ENCODE measurements around the gene EPHA7.

EPHA7 gene

DNA sequence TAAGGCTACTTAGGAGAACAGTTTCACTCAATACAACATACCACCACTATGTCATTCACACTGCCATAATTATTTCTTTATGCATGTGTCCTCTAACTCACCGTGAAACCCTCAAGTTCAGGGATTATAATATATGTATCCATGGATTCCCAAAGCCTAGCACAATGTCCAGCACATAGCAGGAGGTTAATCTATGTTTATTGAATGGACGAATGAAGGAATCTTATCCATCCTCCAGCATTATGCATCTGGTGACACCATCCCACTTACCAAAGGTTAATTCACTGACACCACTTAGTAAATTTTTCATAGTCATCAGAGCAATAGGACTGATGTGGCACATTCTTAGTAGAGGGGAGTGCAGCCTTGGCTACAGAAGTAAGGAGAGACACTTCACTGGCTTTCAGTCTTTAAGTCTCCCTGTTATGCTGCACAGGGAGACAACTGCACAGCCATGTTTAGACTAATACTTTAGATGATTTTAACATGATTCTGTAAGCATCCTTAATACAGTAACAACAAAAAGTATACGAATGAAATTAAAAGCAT lies 49.7 kb downstream of the EPHA7 start:
- Mint-ChIP-seq H3K36me3 (ENCODE audit: low read depth) (no peaks in the 10 kb centered on the region), H3K4me3 (no peak overlapping the region), H3K4me1 (ENCODE audit: low read depth) (no peaks in the 10 kb centered on the region), H3K9me3 (no peaks in the 10 kb centered on the region), H3K27ac (no peak overlapping the region), H3K27me3 (no peaks in the 10 kb centered on the region)

DNA sequence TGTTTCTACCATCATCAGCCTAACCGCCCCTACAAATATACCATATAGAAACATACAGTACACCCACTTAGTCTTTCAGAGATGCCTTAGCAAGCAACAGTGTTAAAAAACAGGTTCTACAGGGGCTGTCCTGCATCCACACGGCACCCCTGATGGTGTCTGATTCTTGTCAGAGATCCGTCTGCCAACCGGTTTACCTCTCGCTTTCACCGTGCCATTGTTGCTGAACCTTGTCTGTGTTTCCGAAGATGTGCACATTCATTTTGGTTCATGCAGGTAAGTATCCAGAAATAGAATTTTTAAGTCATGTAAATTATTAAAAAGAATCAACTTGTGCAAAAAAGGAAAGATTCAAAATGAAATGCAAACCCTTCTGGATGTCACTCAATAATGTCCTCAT lies 52.9 kb downstream of the EPHA7 start:
- no peaks in the 10 kb centered on the region for H3K9me3 Mint-ChIP-seq
- H3K27ac Mint-ChIP-seq, result no peak overlapping the region
- no peaks in the 10 kb centered on the region for H3K36me3 Mint-ChIP-seq (ENCODE audit: low read depth)
- no peak overlapping the region for H3K4me3 Mint-ChIP-seq
- no peaks in the 10 kb centered on the region for H3K4me1 Mint-ChIP-seq (ENCODE audit: low read depth)
- no peaks in the 10 kb centered on the region for H3K27me3 Mint-ChIP-seq

DNA sequence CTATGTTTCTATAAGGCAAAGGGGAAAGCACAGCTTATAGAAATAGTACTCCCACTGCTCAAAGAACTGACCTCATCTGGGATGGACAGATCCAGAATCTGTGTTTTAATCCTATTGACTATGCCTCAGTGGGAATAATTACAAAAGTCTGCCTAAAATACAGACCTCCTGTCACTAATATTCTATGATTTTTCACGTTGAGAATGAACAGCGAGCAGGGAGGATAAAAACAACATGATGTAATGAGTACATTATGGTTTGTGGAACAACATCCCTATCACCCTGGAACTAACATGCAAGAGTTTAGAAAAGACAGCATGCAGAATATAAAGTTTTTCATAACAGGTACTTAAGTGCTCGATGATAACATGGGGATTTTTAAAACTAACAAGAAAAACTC lies 53.9 kb downstream of the EPHA7 start:
- no peaks in the 10 kb centered on the region for H3K9me3 Mint-ChIP-seq
- no peaks in the 10 kb centered on the region for H3K27me3 Mint-ChIP-seq
- no peaks in the 10 kb centered on the region for H3K4me1 Mint-ChIP-seq (ENCODE audit: low read depth)
- H3K4me3 Mint-ChIP-seq, result no peak overlapping the region
- no peak overlapping the region for H3K27ac Mint-ChIP-seq
- no peaks in the 10 kb centered on the region for H3K36me3 Mint-ChIP-seq (ENCODE audit: low read depth)

DNA sequence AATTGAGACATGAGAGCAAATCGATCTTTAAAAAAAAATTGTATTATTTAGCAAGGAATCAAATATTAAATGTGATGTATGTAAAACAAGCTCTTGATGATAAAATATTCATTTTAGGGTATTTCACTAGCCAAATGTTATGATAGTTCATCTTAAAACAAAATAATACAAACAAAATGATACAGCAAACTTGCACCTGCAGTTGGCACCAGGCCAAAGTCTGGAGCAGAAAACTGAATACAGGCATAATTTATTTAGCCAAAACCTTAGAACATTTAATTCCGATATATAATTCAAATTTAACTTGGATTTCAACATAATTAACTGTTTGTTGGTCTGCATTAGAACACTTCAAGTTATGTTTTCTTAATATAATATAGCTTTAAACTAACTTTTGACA lies 60.9 kb downstream of the EPHA7 start:
- no peaks in the 10 kb centered on the region for H3K4me1 Mint-ChIP-seq (ENCODE audit: low read depth)
- no peaks in the 10 kb centered on the region for H3K36me3 Mint-ChIP-seq (ENCODE audit: low read depth)
- H3K9me3 Mint-ChIP-seq, result no peaks in the 10 kb centered on the region
- no peaks in the 10 kb centered on the region for H3K27me3 Mint-ChIP-seq
- no peak overlapping the region for H3K27ac Mint-ChIP-seq
- H3K4me3 Mint-ChIP-seq, result no peak overlapping the region

DNA sequence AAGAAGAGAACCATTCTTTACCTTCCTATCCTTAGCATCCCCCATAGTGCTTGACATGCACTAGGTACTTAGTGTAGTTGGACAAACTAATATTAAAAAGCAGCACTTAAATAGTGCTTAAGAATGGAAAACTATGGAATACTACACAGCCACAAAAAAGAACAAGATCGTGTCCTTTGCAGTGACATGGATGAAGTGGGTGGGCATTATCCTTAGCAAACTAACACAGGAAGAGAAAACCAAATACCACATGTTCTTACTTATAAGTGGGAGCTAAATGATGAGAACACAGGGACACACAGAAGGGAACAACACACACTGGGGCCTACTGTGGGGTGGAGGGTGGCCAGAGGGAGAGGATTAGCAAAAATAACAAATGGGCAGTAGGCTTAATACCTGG lies 66.8 kb downstream of the EPHA7 start:
- Mint-ChIP-seq H3K9me3 (peaks cover 3% of the 10 kb centered on the region), H3K27me3 (no peaks in the 10 kb centered on the region), H3K4me1 (ENCODE audit: low read depth) (no peaks in the 10 kb centered on the region), H3K27ac (no peak overlapping the region), H3K36me3 (ENCODE audit: low read depth) (no peaks in the 10 kb centered on the region), H3K4me3 (no peak overlapping the region)

DNA sequence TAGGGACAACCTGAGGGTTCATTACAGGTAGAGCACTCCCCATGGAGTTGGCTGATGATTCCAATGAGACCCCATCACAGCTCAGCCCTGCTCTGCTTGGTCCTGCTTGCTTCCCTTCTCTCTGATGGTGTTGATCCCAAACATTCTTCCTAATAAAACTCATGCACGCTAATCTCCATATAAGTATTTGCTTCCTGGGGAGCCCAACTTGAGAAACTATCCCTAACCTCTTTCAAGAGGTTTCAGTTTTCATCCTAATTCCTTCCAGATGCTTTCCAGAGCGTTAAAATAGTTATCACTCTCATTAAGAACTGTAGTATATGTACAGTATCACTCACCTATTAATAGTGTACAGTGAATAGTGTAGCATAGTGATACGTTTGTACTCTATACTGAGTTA lies 68.1 kb downstream of the EPHA7 start:
- Mint-ChIP-seq H3K36me3 (ENCODE audit: low read depth) (no peaks in the 10 kb centered on the region), H3K4me3 (no peak overlapping the region), H3K27me3 (no peaks in the 10 kb centered on the region), H3K9me3 (peaks cover 3% of the 10 kb centered on the region), H3K4me1 (ENCODE audit: low read depth) (no peaks in the 10 kb centered on the region), H3K27ac (no peak overlapping the region)

DNA sequence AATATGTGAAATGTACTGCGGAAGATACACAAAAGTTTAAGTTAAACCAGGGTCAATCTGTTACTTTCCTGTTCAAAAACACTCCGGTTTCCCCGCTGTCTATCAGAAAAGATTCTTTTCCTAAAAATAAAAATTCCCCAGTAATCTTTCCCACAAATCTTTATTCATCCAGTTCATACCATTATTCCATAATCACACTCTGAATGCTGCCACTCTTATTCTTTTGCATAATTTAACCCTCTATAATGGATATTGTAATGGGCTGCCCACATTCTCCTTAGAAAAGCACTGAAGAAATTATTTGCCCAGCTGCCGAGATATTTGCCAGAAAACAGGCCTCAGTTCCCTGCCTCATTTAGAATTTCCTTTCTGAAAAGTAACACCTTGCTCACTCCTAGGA lies 68.6 kb downstream of the EPHA7 start:
- Mint-ChIP-seq H3K4me3 (no peak overlapping the region), H3K27me3 (no peaks in the 10 kb centered on the region), H3K27ac (no peak overlapping the region)

DNA sequence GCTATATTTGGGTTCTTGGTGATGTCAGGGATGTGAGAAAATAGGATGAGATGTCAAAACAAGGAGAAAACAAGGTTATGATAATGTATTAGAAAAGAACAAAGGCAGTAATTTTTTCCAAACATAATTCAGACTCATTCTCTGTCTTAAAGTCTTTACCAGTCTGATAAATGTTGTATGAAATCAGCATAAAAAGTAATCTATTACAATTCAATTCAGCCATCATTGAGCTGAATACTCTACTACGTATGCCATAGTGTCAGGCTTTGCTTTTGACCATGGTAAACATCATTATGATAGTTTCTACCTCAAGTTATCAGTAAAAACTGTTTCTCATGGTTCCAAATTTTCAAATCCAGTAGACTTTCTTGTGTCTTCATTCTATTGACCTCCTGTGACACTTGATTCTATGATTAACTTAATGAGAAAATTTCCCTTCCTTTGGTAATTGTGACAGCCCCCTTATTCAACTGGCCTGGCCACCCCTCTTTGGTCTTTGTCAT lies 75.0 kb downstream of the EPHA7 start:
- Mint-ChIP-seq H3K4me3 (no peak overlapping the region), H3K27me3 (no peaks in the 10 kb centered on the region), H3K36me3 (ENCODE audit: low read depth) (no peaks in the 10 kb centered on the region), H3K9me3 (no peaks in the 10 kb centered on the region), H3K27ac (no peak overlapping the region), H3K4me1 (ENCODE audit: low read depth) (no peaks in the 10 kb centered on the region)

More for the DNA sequence above, 68.6 kb downstream of the EPHA7 start:
- H3K36me3 Mint-ChIP-seq (ENCODE audit: low read depth), result no peaks in the 10 kb centered on the region
- no peaks in the 10 kb centered on the region for H3K4me1 Mint-ChIP-seq (ENCODE audit: low read depth)
- H3K9me3 Mint-ChIP-seq, result peaks cover 3% of the 10 kb centered on the region

DNA sequence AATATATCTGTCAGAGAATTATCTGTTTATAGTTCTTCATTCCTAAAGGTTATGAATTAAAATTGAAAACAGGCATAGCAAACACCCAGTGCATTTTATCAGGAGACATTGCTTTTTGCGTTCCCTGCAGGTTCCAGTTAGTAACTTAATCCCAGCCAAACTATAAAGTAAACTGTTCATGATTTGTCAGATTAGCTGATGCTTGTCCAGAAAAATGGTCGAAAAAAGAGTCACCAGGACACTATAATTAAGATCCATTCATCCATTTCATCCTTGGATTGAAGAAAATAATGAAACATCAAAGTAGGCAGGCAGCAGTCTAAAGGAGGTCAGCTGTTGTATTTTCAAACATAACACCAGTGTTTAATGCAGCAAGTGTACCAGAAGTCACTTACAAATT lies 75.9 kb downstream of the EPHA7 start:
- Mint-ChIP-seq H3K9me3 (no peaks in the 10 kb centered on the region), H3K4me3 (no peak overlapping the region), H3K4me1 (ENCODE audit: low read depth) (no peaks in the 10 kb centered on the region), H3K36me3 (ENCODE audit: low read depth) (no peaks in the 10 kb centered on the region), H3K27ac (no peak overlapping the region), H3K27me3 (no peaks in the 10 kb centered on the region)

DNA sequence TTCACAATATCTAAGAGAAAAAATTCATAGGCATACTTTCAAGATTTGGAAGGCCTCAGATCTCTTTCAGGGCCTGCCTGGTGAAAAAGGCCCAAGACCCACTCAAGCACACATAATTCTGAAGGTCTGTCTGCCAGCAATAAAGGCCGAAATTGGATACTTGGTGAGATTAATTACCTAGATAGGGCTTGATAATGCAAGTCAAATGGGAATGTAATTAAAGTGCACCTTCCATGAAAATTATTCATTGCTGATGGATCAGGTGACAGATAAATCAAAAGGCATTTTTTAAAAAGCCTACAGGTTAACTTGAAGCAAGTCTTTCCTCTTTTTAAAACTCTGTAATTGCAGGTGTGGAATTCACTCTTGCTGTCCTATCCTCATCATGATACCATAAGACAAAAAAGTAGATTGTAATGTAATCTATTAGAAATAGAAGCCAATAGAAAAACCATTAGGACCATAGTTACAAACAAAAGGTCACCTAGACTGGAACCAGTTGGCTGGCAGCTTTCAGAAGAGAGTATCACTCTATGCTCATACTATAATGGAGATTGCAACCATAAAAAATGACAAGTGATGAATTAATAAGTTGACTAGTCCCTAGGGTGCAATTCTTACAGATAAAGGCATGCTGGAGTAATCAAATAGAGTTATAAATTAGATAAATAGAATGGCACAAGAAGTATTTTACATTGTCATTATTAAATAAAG lies 77.3 kb downstream of the EPHA7 start:
- H3K27me3 Mint-ChIP-seq, result no peaks in the 10 kb centered on the region
- H3K4me1 Mint-ChIP-seq (ENCODE audit: low read depth), result no peaks in the 10 kb centered on the region
- no peak overlapping the region for H3K27ac Mint-ChIP-seq

DNA sequence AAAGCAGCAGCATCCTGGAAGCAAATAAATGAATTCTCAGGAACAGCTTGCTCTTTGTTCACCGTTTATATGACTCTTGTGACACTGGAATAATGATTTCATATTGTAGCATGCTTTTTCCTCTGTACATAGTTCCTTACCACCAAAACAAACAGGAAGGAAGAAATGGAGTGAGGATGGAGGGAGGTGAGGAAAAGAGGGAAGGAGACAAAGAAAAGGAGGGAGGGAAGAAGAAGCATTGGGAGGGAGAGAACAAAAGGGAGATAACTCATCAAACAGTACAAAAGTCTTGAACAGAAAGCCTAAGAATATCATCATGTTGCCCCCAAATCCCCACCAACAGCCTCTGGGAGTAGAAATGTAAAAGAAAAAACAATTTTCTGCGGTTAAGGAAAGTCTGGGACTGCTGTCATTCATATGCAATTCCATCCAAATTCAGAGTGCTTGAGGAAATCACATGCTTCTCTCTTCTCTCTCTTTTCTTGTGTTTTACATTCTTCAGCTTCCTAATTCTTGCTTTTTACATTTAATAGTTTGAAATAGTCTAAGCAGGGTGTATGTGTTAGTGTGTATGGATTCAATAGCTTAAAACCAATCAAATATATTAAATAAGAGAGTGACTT lies 81.5 kb downstream of the EPHA7 start:
- Mint-ChIP-seq H3K36me3 (ENCODE audit: low read depth) (no peaks in the 10 kb centered on the region), H3K27ac (no peak overlapping the region), H3K9me3 (no peaks in the 10 kb centered on the region), H3K4me1 (ENCODE audit: low read depth) (no peaks in the 10 kb centered on the region), H3K27me3 (no peaks in the 10 kb centered on the region), H3K4me3 (no peak overlapping the region)

More for the DNA sequence above, 77.3 kb downstream of the EPHA7 start:
- Mint-ChIP-seq H3K36me3 (ENCODE audit: low read depth) (no peaks in the 10 kb centered on the region), H3K9me3 (no peaks in the 10 kb centered on the region), H3K4me3 (no peak overlapping the region)

DNA sequence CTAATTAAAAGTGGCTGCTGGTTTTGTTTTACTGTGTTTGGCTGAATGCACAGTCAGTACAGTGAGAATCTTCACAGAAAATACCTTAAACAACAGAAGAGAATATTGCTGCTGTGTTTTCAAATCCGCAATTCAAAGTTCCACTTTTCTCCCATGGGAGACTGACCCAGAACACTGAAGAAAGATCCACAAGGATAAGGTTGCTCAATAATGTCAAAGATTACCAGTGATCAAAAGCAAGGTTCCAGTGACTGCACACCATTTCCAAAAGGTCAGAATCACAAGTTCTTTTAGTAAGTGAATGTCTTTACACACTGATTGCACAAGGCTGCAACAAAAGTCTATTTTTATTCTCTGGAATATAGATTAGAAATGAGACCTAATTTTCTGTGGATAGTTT lies 82.3 kb downstream of the EPHA7 start:
- Mint-ChIP-seq H3K27me3 (no peaks in the 10 kb centered on the region), H3K36me3 (ENCODE audit: low read depth) (no peaks in the 10 kb centered on the region), H3K27ac (no peak overlapping the region), H3K9me3 (no peaks in the 10 kb centered on the region), H3K4me3 (no peak overlapping the region), H3K4me1 (ENCODE audit: low read depth) (no peaks in the 10 kb centered on the region)

DNA sequence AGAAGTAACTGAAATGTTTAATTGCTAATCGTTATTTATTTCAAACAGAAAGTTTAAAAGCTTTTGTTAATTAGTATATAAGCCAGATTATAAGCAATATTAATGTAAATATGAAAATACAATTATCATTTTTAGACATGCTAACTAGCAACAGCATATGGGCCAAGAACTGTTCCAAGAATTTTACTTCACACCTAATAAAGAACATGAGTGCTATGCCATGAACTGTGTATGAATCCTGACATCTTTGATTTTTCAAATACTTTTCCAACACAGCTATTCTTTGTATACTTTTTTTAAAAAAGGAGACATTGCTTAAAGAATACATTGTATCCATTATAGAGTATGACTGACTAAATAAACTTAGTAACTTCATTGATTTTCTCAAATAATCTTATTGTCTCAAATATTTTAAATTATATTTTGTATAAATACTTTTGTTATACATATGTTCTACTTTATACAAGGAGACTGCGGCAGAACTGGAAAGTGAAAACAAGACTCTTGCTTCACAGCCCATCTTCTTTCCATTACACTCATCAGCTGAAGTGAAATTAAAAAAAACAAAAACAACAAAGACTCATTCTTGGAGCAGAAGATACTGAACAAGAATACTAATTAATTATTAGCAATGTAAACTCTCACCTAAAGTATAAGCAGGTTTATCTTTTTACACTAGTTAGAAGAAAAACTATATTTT lies 89.9 kb downstream of the EPHA7 start:
- Mint-ChIP-seq H3K27me3 (no peaks in the 10 kb centered on the region), H3K4me3 (no peak overlapping the region), H3K27ac (no peak overlapping the region), H3K9me3 (no peaks in the 10 kb centered on the region), H3K4me1 (ENCODE audit: low read depth) (no peaks in the 10 kb centered on the region), H3K36me3 (ENCODE audit: low read depth) (no peaks in the 10 kb centered on the region)

DNA sequence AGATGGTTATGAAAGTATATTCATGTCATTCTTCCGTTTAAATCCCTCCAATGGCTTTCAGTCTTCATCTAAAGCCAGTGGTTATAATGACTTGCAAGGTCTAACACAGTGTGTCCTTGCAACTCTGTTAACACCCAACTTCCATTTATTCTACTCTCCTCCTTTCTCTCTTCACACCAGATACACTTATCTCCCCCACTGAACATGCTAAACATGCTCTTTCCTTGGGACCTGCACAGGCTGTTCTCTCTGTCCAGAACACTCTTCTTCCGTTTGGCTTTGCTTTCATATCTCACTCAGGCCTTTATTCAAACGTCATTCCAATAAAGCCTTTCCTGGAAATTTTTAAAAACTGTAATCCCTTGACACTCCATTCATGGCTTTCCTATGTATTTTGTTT lies 91.5 kb downstream of the EPHA7 start:
- Mint-ChIP-seq H3K36me3 (ENCODE audit: low read depth) (no peaks in the 10 kb centered on the region), H3K9me3 (no peaks in the 10 kb centered on the region), H3K4me1 (ENCODE audit: low read depth) (no peaks in the 10 kb centered on the region), H3K27ac (no peak overlapping the region), H3K4me3 (no peak overlapping the region), H3K27me3 (no peaks in the 10 kb centered on the region)

DNA sequence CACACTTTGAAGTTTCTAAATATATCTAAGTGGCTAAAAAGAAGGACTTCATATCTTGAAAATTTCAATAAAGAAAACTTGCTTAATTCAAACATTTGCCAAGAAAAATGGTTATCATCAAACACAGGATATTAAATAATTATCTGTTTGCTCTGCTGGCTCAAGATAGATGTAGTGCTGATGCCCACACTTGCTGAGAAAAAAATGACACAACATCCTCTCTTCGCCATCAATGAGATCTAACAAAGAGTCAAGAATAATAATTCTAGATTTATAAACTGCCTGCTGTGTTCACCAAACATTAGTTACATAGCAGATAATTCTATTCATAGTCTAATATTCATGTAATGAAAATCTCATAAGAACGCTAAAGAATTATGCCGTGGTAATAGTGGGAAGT lies 93.6 kb downstream of the EPHA7 start:
- H3K27ac Mint-ChIP-seq, result no peak overlapping the region
- H3K27me3 Mint-ChIP-seq, result no peaks in the 10 kb centered on the region
- no peak overlapping the region for H3K4me3 Mint-ChIP-seq
- no peaks in the 10 kb centered on the region for H3K4me1 Mint-ChIP-seq (ENCODE audit: low read depth)
- no peaks in the 10 kb centered on the region for H3K36me3 Mint-ChIP-seq (ENCODE audit: low read depth)
- H3K9me3 Mint-ChIP-seq, result no peaks in the 10 kb centered on the region

All from stimulated activated naive CD8-positive, alpha-beta T cell treated with anti-CD3 and anti-CD28 coated beads, Interleukin-15, Interleukin-2, amounts not matched to agents 100 ng/mL and 50 ng/mL, for 24 hours (primary cell).